AG08395 (cell line): ENCODE data around the gene SPTA1.

Experiments used
- DNase-seq: peaks from one replicate; pipeline ENCODE4 v3.0.0; 2012; ENCODE audit warnings: mixed read lengths, low spot score

The SPTA1 gene

DNA sequence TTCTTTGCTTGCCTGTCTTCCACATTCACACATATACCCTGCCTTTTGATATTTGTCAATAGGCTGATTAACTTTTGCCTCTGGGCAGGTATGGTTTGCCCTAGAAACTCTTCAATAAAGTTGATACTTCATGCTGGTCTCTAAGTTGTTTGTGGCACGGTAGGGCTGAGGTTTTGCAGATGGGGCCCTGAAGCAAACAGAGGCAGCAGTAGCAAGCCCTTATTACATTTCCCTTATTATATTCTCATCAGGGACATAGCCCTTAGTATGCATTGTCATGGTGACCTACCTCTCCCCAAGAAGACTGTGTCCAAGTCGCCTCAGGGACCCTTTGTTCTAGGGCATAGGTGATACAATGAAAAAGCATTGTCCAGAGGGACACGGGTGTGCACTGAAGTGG, 116.0 kb downstream of the SPTA1 start, which contains the start of gene OR6P1:
Gene OR6P1, minus strand, starts transcription at position 101 of the 400 bp plus-strand sequence. CDS start 6,976 bp downstream, outside the sequence.
- DNase-seq = no peak

GRCh38 chr1:158564608-158565007, 121.9 kb downstream of the SPTA1 start:
- DNase-seq = no peak

DNA sequence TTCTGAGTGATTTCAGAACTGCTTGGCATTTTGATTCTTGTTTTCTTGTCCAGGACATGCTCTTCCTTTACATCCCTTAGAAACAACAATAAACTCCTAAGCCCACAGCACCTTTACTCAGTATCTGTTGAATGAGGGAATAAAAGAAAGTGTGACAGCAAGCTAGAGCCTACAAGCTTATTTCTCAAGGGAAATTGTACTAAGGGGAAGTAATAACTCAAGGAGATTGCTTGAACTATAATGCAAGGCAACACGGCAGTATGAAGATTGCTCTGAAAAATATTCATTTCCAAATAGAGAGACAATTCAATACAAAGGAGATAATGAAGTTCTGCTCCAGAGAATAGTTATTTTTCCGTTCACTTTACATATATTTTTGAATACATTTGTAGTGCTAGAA, 122.7 kb downstream of the SPTA1 start:
- DNase-seq = no peak
